ENCODE results near the gene HOXA1.

Gene HOXA1

DNA sequence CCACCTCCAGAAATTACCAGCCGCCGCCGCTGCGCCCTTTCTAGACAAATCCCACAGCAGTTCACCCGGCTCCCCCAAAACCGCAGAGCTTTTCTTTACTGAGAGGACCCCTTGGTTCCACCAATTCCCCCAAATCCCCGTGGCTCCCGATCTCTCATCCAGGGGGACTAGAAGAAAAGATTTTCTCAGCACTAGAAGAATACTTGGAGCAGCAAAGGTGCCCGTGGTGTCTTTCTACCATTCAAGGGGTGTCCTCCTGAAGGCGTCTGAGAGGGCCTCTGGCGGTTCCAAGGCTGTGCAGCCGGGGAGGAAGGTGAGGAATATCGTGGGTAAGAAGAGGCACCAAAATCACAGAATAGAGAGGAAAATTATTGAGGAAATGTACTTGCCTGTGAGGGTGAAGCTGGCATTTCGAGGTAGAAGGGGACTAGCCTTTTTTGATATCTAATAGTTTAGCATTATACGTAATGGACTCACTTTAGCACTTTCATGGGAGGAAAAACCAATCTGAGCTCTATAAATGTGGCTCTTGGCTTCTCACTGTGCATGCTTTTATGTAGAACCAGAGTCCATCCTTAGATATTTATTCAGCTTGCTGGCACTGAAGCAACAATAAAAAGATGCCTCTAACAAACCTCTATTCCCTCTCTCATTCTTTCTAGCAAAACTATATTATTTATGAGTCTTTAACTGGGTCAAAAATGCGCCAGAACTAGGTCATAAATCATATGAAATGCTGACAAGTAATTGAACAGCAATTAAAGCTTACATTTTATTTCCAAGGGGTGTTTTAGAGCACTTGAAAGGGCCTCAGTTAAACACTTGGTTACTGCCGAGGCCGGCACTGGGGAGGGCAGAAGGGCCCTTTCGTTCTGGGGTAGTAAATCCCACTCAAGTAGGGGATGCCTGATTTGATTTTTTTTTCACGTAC lies 20.5 kb upstream of the HOXA1 start:
- DNase-seq: no peak

DNA sequence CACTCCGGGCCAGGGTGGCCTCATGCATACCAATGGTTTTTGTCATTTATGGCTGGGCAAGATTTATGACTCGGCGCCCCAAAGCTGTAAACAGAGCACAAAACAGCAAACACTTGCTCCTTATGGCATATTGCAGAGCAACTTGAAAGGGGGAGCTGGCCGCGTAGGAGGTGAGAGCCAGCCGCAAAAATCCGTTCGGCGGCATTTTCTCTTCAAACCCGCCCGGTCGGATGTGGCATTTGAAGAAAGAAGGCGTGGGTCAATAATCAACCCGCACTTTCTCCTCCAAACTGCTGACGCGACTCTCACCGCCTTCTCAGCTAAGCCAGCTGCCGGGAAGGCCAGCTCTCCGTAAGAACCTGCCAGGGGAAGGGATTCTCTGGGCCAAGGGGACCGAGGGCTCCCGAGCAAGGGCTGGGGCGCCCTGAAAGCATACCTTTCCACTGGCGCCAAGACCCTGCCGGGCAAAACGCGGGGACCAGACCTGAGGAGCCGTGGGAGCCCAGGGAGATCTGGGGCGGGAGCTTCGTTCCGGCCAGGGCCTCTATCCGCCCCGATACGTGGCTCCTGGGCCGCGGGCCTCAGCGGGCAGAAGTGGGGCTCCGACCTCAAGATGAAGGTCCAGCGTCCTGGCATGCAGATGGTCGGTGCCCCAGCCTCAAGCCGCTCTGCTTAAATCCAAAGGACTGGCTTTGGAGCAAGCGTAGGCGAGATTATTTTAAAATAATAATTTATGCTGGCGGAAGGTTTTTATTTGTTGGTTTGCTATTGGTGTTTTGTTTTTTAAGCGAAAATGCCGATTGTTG lies 19.6 kb upstream of the HOXA1 start:
- DNase-seq: no peak

DNA sequence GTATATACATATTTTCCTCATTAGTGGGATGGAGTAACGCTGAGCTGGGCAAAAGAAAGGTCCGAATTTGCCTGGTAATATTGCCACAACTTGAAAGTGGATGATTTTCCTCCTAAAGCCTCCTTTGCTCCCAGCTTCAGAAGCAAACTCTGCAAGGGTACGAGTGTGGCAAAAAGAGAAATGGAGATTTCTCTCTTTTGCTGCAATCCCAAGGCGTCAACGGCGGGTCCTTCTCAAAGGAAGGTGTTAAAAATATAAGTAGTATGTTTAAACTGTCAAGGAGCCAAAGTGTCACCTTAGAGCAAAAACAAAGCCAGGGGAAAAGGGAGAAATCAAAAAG lies 19.1 kb upstream of the HOXA1 start:
- DNase-seq: no peak

DNA sequence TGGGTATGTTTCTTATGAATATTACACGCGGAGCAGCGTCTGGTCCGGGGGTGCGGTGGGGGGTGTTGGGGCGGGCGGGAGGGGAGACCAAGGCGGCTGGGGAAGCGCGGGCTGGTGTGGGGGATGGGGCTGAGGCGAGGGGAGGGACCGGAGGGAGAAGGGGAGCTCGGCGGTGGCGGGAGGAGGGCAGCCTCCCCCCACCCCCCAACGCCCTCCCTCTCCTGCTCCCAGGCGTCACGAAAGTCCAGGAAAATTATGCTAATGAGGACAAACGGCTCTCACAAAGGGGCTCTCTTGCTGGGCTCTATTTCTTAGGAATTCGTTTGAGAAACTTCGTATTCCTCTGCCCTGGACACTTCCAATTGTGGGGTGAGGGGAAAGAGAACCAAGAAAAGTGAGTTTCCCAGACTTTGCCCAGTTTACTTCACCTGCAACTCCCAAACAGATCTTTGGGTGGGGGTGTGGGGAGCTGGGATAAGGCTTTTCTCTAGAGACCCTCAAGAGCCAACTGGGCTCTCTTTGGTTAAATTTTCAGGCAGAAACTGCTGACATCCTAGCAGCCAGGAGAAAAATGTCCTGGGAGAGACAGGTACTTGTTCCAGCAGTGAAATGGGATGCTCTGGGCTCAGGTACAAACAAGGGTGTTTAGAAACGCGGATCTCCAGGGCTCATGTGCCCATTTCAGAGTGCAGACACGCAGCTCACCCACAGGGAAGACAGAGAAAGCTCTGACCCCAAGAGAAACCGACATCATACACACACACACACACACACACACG lies 18.4 kb upstream of the HOXA1 start:
- no peak for DNase-seq

DNA sequence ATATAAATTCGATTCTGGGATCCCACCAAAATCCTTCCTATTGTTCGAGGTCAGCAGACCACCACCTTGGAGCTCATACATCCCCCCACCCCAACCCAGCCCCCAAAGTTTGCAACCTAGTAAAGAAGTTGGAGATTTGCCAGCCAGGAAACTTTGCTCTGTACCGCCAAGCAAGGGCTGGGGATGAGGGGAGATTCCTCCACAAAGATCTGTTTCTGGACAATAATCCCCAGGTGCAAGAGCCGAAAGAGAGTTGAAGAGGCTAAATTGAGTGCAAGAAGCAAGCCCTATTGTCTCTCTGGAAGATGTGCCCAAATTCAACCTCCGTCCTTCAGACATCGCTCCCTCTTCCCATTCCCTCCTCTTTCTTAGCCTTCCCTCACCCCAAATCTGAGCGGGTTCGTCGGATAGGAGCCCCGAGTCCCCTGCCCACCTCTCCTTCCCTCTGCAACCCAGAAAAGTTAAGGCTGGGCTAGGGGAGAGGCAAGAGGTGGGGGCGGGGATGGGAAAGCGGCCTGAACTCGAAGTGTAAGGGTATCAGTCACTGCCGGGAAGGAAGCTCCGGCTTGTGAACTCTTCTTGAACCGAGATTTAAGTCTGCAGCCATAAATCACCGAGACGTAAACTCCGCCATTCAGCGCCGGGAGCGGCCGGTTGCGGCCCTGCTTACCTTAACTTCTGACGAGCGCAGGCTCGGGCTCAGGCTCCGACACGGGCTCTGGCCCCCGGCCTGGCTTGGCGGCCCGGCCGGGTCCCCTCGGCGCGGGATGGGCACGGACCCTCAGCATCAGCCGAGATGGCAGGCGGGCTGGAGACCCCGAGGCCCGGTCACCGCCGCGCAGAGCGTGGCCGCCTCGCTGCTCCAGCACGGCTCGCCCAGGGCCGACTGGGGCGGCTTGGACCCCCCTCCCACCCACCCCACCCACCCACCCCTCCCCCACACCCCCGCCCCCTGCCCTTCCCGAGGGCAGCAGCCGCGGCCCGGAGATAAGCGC lies 17.5 kb upstream of the HOXA1 start:
- DNase-seq: no peak

DNA sequence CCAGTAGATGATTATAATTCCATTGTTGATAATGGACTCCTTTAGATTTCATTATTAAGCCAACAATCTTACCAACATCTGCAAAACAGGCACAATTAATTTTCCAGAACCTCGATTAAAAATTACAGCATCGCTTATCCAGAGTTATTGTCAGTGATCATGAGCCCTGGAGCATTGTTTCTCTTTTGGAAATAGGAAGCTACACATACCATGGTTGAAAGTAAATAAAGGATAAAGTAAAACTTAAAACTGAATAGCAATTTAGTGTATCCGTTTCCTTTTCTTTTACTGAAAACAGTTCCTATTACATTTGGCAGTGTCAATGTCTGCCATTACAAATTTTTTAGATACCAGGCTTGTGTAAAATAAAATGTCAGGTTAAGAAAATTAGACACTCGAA lies 16.6 kb upstream of the HOXA1 start:
- DNase-seq: no peak

DNA sequence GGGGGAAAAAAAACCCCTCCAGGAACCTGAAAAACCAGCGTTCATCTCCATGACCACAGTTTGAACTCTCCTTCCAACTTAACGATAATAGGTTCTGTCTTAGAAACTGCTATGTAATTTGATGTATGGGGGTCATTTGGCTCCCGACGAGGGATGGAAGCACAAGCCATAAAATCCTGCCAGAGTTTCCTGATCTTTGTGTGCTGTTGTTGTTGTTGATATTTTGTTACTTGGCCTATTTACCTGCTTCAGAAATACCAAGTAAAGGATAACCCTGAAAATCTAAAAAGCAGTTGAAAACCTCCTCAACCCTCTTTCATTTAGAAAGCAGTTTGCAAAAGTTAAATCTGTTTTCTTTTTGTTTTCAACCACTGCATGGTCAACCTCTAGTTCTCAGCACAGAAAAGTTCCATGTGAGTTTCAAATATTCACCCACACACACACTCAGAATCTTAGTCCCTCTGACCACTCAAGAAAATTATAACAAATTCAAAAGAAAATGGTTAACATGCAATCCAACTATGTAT lies 16.0 kb upstream of the HOXA1 start:
- DNase-seq: no peak

DNA sequence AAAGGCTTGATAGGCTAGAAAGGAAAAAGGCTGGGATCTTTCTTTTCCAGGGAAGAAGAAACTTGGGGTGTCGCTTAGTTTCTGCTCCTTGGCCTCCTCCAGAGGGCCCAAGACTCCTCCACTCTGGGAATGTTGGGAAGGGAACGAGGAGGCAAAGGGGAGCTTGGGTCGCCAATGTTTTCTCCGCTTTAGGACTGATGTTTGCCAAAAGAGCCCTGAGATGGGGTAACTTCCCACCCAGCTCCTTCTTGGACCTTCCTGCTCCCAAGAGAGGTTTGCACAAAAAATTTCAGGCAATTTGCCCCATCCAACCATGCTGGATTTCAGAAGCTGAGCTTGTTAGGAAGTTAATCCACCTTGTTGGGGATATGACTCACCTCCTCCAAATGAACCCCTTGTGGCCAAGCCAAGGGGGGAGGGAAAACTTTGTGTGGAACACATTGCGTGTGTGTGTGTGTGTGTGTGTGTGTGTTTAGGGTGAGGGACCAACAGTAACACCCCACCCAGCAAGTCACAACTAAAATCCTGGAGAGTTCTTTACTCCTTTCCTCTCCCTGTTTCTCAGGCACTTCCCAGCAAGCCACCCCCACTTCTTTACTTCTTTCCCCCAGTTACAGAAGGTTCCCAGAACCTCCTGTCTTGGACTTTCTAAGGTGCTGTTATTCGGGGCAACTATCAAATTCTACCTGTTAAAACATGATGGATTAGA lies 15.4 kb upstream of the HOXA1 start:
- no peak for DNase-seq

DNA sequence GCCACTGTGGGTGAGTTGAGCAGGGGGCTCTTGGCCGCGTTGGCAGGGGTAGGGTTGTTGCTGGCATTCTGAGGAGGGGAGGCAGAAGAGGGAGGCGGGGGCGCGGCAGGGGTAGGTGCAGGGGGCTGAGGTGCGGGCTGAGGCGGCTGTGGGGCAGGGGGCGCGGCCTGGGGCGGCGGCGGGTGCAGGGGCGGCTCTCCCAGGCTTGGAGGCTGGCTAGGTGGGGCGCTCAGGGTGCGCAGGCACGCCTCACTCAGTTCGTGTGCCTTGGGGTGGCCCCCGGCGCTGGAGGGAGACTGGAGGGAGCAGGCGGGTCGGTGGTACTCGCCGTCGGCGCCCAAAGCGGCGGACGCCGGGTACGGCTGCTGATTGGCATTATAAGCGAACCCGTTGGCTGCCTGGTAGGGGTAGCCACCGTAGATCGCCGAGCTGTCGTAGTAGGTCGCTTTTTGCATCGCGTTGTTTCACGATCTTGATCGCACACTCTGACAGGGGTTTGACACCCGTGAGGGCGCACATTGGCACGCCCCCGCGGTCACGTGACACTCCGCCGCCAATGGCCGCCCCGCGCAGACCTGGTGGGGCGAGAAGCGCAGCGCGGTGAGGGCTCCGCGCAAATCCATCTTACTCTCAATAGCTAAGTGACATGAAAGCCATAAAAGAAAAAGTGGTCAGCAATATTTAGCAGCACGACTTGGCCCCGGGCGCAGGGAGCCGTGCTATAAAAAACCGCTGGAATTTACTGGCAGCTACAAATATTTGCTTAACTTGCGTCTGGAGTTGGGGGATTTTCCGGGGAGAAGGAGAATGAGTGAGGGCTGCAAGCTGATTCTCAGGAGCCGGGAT lies 14.6 kb upstream of the HOXA1 start:
- DNase-seq: no peak

DNA sequence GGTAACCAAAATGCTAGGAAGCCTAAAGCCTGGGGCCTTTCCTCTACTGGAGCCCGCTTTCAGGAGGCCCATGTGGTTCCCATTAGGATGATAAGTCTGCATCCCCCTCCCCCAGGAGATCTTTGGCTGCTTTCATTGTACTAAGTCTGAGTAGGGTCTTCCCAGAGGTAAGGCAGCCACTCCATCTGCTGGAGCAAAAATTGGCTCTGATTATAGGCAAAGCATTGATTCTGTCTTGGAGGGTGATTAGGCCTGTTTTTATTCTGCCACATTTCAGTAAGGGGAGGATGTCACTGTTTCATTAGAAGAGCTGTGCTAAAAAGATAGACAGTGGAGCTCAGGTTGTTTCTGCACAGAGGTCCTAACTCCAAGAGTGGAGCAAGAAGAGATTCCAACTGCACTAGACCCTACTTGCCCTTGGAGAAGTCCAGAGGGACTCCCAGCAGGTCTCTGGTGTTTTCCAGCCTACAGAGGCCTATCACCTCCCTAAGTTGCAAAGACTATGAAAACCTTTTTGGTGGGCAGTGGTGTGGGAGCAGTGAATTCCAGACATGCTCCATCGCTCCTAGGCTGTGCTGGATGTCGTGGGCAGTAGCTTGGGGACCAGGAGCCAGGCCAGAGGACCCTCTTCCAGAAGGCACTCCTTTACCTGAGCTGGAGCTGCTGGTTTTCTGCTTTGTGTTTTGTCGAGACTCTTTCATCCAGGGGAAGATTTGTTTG lies 13.8 kb upstream of the HOXA1 start:
- no peak for DNase-seq

DNA sequence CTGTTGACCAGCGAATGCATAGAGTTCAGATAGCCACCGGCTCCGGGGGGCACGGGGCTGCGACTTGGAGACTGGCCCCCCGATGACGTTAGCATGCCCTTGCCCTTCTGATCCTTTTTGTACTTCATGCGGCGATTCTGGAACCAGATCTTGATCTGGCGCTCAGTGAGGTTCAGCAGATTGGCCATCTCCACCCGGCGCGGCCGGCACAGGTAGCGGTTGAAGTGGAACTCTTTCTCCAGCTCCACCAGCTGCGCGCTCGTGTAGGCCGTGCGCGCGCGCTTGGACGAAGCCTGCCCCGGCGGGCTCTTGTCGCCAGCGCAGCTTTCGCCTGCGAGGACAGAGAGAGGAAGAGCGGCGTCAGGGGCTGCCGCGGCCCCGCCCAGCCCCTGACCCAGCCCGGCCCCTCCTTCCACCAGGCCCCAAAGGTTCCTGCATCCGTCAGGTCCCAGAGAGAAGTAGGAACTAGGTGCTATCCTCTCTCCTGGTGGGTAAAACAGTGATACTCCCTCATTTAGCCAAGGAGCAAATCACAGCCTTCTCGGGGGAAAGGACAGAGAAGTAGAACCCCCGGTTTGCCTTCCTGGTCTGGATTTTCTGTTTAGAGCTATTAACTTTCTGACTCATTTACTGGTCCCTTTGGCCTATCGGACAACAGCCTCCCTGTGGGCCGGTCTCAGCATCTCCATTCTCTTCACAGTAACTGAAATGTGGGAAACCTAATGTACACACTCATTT lies 12.8 kb upstream of the HOXA1 start:
- no peak for DNase-seq

DNA sequence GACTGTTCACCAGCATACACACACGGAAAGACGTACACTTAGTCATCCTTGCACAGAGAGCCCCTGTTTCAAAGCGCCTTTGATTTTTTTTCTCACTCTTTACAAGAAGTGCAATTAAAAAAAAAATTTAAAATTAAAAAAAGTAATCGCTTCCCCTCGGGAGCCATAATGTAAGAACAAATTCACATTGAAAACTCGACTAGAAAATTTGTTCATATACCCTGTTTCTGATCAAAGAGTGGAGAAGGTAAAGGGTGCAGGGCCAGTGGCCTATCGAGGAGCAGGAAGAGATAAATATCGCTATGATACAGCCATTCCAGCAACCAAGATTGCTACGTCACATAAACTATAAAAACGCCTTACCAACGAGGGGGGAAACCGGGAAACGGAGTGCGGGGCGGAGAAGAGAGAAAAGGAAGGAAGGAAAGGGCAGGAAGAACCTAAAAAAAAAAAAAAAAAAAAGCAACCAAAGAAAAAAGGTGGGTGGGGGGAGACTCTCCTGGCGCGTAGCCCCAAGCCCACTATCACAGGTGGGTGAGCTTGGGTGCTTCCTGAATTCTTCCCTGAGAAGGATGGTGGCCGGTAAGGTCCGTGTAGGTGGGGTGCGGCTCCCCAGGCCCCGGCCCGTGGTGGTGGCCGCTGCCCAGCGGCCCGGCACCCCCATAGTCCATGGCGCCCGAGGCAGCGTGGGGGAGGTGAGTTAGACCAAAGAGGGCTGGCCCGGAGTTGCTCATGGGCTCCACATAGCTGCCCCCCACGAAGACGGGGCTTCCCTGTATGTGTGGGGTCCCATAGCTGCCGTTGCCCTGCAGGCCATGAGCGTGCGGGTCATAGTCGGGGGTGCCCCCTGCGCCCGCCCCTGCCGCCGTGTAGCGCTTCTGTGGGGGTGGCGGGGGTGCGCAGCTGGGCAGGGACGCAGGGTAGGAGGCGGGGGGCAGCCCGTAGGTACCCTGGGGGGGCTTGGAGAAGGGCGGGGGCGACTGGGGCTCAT lies 11.9 kb upstream of the HOXA1 start:
- no peak for DNase-seq

DNA sequence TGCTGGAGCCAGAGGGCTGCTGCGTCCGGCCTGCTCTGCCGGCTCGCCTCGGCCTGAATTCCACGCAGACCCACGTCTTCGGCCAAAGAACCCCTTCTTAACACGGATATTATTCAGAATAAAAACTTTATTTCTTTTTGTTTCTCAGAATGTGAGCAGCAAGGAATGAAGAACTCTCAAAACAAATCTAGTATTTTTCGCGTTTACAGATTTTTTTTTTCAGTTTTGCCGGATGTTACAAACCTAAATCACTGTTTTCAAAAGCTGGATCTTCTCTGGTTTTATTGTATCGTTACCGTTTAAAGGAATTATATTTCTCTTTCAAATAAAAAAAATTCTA lies 11.1 kb upstream of the HOXA1 start:
- no peak for DNase-seq

DNA sequence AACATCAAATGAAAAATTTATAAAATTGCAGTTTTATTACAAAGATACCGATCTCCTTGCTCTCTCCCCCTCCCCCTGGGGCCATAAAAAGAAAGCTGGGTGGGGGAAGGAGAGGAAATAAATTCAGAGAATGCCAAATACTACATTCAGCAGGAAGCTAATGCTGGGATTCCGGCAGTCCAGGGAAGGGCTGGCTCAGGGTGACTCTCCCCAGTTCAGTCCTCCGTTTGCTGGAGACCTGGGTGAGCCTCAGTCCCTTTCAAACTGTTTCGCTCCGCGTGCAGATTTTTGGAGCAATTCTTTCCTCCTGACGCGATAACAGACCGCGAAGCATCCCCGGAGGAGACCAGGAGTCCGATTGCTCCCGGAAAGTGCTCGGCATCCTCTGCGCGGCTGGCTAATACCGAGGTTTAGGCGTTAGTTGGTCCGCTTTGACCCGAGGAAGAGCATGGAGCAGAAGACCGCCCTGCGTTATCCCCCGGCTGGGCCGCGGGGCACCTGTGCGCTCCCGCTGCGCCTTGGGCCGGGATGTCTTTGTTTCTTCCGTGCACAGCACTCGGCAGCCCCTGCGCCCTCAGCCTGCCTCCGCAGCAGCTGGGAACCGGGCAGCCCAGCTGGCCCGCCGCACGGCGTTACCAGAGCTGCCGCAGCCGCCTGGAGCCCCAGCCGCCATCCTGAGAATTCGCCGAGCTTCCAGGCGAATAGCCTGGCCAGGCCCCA lies 10.5 kb upstream of the HOXA1 start:
- no peak for DNase-seq

DNA sequence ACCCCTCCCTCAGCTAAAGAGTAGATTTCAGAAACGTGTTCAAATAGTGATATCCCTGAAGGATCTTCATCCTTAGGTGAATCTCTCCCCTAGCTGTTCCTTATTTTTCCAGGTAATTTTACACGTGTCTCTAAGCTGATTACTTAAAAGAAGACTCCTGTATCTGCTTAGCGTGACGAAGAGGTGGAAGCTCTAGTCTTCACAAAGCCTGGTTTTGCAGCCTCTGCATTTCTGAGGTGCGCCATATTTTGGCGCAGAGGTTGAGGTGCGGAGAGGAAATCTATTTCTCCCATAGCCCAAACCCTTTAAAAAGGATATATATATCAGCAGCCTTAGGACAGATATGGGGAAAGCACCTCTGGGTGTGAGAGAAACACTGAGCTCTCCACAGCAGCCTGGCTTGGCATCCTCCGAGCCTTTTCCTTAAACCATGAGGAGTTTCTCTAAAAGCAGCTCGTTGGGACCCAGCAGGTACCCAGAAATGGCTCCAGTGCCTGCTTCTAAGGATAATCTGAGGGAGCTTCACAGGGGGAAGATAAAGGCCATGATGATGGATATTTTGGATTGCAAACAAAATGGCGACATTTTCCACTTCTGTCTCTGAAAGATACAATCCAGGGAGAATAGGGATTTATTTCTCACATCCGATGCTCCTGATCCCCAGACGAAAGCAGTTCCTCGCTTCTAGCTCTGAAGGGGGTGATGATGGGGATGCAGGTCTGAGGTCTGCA lies 9.7 kb upstream of the HOXA1 start:
- DNase-seq: no peak

DNA sequence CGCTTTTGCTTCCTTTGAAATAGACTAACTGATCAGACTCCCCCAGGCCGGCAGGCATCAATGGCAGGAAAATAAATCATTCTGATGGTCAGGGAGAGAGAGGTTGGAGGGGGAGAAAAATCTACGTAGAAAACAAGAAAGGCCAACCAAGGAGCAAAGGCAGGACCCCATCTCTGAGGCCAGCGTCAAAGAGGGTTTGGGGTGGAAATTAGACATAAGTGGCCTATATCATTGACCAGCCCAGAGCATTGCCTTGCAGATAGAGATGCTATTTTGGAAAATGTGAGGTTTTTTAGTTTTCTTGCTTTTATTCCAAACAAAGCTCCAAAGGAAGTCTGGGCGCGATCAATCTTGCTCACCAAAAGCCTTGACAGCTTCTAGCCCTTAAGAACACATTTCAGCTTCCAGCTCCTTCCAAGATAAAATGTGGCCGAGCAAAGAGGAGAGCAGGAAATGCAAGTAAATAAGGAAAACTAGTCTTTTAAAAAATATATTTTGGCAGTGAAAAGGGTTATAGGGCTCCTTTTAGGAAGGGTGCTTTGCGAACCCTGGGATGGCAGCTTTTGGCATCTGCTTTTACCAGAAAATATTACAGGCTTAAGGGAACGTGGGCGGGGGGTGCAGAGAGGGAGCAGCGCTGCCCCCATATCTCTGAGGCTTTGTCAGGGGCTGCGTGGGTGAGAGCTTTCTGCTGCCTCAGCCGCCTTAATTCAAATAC lies 8.7 kb upstream of the HOXA1 start:
- DNase-seq: no peak
